WTC11 (cell line): ENCODE measurements around the gene ARMC9. TPM values are rescaled to one million over a fixed set of nuclear protein-coding genes. Genes with fewer than 3 reads are reported as not detected.
A peak's percentile ranks its signal among the peaks of the same experiment; 100 is the strongest.

Experiments used
- AR ChIP-seq: fragments of 250-450 bp; sonication (Bioruptor Pico); IDR thresholded peaks from 2 replicates; pipeline ENCODE4 v1.9.0; 2021; ENCODE audit warnings: mild to moderate bottlenecking
- ELF4 ChIP-seq: sonication (generic); formaldehyde crosslinking; IDR thresholded peaks from 2 replicates; pipeline ENCODE4 v1.8.1; 2022; ENCODE audit warnings: low read depth, mild to moderate bottlenecking, moderate library complexity, missing genetic modification reagents
- ERG ChIP-seq: fragments of 250-450 bp; sonication (Bioruptor Pico); IDR thresholded peaks from 2 replicates; pipeline ENCODE4 v1.8.0; 2021; ENCODE audit warnings: mild to moderate bottlenecking
- FOXJ3 ChIP-seq: sonication (generic); formaldehyde crosslinking; IDR thresholded peaks from 2 replicates; pipeline ENCODE4 v1.9.0; 2021; ENCODE audit warnings: missing genetic modification reagents, mild to moderate bottlenecking, borderline replicate concordance
- FOXK1 ChIP-seq: sonication (generic); formaldehyde crosslinking; IDR thresholded peaks from 2 replicates; pipeline ENCODE4 v1.8.0; 2022; ENCODE audit warnings: mild to moderate bottlenecking, moderate library complexity, missing genetic modification reagents
- FOXP1 ChIP-seq: sonication (generic); formaldehyde crosslinking; IDR thresholded peaks from 2 replicates; pipeline ENCODE4 v1.8.0; 2022; ENCODE audit warnings: missing genetic modification reagents, mild to moderate bottlenecking, moderate library complexity, borderline replicate concordance
- HMGA2 ChIP-seq: fragments of 250-450 bp; sonication (Bioruptor Pico); IDR thresholded peaks from 2 replicates; pipeline ENCODE4 v1.4.0; 2021; ENCODE audit warnings: mild to moderate bottlenecking, moderate library complexity
- MXD4 ChIP-seq: fragments of 250-450 bp; sonication (Bioruptor Pico); IDR thresholded peaks from 2 replicates; pipeline ENCODE4 v1.8.0; 2021; ENCODE audit warnings: mild to moderate bottlenecking, moderate library complexity, borderline replicate concordance
- MYBL2 ChIP-seq: sonication (generic); formaldehyde crosslinking; IDR thresholded peaks from 2 replicates; pipeline ENCODE4 v1.8.1; 2023; ENCODE audit warnings: mild to moderate bottlenecking, moderate library complexity, missing genetic modification reagents
- SP1 ChIP-seq: sonication (generic); formaldehyde crosslinking; conservative IDR thresholded peaks from 2 replicates; pipeline ENCODE4 v1.8.1; 2022; ENCODE audit warnings: missing genetic modification reagents
- TCF7 ChIP-seq: sonication (generic); formaldehyde crosslinking; IDR thresholded peaks from 2 replicates; pipeline ENCODE4 v1.8.0; 2022; ENCODE audit warnings: mild to moderate bottlenecking, low read depth, missing genetic modification reagents, moderate library complexity
- TEAD1 ChIP-seq: sonication (generic); formaldehyde crosslinking; IDR thresholded peaks from 2 replicates; pipeline ENCODE4 v1.8.0; 2022; ENCODE audit warnings: mild to moderate bottlenecking, missing genetic modification reagents
- USF1 ChIP-seq: sonication (generic); formaldehyde crosslinking; IDR thresholded peaks from 2 replicates; pipeline ENCODE4 v1.8.0; 2022; ENCODE audit warnings: mild to moderate bottlenecking, missing genetic modification reagents
- USF2 ChIP-seq: sonication (generic); formaldehyde crosslinking; IDR thresholded peaks from 2 replicates; pipeline ENCODE4 v1.8.1; 2023; ENCODE audit warnings: mild to moderate bottlenecking, missing genetic modification reagents, moderate library complexity
- ZNF121 ChIP-seq: sonication (generic); formaldehyde crosslinking; IDR thresholded peaks from 2 replicates; pipeline ENCODE4 v1.8.0; 2023; ENCODE audit warnings: missing genetic modification reagents
- ZNF138 ChIP-seq: sonication (generic); formaldehyde crosslinking; conservative IDR thresholded peaks from 2 replicates; pipeline ENCODE4 v1.8.1; 2022; ENCODE audit warnings: mild to moderate bottlenecking, moderate library complexity, missing genetic modification reagents
- ZNF219 ChIP-seq: sonication (generic); formaldehyde crosslinking; IDR thresholded peaks from 2 replicates; pipeline ENCODE4 v1.8.0; 2023; ENCODE audit warnings: missing genetic modification reagents, mild to moderate bottlenecking, borderline replicate concordance
- ZNF263 ChIP-seq: sonication (generic); formaldehyde crosslinking; IDR thresholded peaks from 2 replicates; pipeline ENCODE4 v1.8.1; 2022; ENCODE audit warnings: low read depth, mild to moderate bottlenecking, moderate library complexity, missing genetic modification reagents
- ZNF396 ChIP-seq: fragments of 250-450 bp; sonication (Bioruptor Pico); IDR thresholded peaks from 2 replicates; pipeline ENCODE4 v1.8.0; 2021; ENCODE audit warnings: mild to moderate bottlenecking, moderate library complexity, borderline replicate concordance
- ZNF416 ChIP-seq: fragments of 250-450 bp; sonication (Bioruptor Pico); IDR thresholded peaks from 2 replicates; pipeline ENCODE4 v1.9.0; 2021; ENCODE audit warnings: mild to moderate bottlenecking, inconsistent platforms
- total RNA-seq: library from RNA; stranded (reverse); gene quantifications from 3 replicates; pipeline ENCODE4 v1.2.3, GENCODE V29; 2021
- TF ChIP-seq, protein P1 (sequence below): fragments of 200-600 bp; IDR thresholded peaks from 2 replicates; pipeline ENCODE4 v1.8.0; 2022; ENCODE audit warnings: antibody characterized with exemption
- TF ChIP-seq, protein P2 (sequence below): sonication (generic); formaldehyde crosslinking; IDR thresholded peaks from 2 replicates; pipeline ENCODE4 v1.8.1; 2023; ENCODE audit warnings: mild to moderate bottlenecking, missing genetic modification reagents, borderline replicate concordance
- TF ChIP-seq, protein P3 (sequence below): sonication (generic); formaldehyde crosslinking; IDR thresholded peaks from 2 replicates; pipeline ENCODE4 v1.8.1; 2022; ENCODE audit warnings: low read depth, missing genetic modification reagents, borderline replicate concordance
- TF ChIP-seq, protein P4 (sequence below): sonication (generic); formaldehyde crosslinking; IDR thresholded peaks from 2 replicates; pipeline ENCODE4 v1.8.1; 2022; ENCODE audit warnings: low read depth, mild to moderate bottlenecking, moderate library complexity, missing genetic modification reagents, borderline replicate concordance

Gene ARMC9
- total RNA-seq, 1 experiment from 2014 or later: 34.9 TPM

DNA sequence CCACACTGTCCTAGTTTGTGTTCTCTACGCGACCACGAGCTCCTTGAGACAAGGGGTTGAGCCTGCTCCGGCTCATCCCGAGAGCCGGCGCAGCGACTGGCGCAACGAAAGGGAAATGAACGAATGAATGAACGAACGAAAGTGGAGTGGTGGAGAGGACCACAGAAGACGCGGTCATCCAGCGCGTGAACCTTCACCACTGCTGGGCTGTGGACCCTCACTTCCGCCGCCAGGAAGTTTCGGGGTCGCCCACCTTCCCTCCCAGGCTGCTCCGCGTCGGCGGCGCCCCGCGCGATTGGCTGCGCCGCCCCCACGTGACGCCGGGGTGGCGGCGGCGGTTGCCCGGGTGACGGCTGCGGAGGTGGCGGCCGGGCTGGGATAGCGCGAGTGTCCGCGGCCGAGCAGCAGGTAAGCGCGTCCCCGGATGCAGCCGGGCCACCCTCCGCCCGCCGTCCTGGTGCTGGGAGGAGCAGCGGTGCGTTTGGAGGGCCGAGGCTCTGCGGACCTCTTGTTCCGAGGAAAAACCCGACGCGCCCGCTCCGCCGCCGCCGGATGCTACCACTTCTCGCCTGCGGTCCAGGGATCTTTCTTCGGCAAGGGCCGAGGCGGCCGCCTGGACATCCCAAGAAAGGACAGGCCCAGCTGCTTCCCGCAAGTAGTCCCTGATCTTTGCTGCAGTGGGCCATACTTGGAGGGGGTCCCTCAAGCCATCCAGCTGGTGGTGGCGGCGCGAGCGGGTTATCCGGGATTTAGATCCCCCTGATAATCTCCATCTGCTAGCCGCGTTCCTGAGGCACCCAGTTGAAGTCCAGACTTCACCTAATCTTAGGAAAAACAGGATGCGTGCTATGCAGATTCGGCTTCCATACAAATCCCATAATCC lies at the start of gene ARMC9 (continued):
- TF ChIP-seq, protein P1, sequence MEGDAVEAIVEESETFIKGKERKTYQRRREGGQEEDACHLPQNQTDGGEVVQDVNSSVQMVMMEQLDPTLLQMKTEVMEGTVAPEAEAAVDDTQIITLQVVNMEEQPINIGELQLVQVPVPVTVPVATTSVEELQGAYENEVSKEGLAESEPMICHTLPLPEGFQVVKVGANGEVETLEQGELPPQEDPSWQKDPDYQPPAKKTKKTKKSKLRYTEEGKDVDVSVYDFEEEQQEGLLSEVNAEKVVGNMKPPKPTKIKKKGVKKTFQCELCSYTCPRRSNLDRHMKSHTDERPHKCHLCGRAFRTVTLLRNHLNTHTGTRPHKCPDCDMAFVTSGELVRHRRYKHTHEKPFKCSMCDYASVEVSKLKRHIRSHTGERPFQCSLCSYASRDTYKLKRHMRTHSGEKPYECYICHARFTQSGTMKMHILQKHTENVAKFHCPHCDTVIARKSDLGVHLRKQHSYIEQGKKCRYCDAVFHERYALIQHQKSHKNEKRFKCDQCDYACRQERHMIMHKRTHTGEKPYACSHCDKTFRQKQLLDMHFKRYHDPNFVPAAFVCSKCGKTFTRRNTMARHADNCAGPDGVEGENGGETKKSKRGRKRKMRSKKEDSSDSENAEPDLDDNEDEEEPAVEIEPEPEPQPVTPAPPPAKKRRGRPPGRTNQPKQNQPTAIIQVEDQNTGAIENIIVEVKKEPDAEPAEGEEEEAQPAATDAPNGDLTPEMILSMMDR: no peak
- TF ChIP-seq ZNF396 (CRISPR knock-in tag): no peak
- TF ChIP-seq, protein P2, sequence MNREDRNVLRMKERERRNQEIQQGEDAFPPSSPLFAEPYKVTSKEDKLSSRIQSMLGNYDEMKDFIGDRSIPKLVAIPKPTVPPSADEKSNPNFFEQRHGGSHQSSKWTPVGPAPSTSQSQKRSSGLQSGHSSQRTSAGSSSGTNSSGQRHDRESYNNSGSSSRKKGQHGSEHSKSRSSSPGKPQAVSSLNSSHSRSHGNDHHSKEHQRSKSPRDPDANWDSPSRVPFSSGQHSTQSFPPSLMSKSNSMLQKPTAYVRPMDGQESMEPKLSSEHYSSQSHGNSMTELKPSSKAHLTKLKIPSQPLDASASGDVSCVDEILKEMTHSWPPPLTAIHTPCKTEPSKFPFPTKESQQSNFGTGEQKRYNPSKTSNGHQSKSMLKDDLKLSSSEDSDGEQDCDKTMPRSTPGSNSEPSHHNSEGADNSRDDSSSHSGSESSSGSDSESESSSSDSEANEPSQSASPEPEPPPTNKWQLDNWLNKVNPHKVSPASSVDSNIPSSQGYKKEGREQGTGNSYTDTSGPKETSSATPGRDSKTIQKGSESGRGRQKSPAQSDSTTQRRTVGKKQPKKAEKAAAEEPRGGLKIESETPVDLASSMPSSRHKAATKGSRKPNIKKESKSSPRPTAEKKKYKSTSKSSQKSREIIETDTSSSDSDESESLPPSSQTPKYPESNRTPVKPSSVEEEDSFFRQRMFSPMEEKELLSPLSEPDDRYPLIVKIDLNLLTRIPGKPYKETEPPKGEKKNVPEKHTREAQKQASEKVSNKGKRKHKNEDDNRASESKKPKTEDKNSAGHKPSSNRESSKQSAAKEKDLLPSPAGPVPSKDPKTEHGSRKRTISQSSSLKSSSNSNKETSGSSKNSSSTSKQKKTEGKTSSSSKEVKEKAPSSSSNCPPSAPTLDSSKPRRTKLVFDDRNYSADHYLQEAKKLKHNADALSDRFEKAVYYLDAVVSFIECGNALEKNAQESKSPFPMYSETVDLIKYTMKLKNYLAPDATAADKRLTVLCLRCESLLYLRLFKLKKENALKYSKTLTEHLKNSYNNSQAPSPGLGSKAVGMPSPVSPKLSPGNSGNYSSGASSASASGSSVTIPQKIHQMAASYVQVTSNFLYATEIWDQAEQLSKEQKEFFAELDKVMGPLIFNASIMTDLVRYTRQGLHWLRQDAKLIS (CRISPR knock-in tag): 0 out of 2 replicates have a peak, but pooled peaks have one; percentile 58
- TF ChIP-seq ZNF121 (CRISPR knock-in tag): no peak
- TF ChIP-seq FOXP1 (CRISPR knock-in tag): peak; percentile 65
- TF ChIP-seq FOXJ3 (CRISPR knock-in tag): no peak
- peak; percentile 47; the same call in 1 of the 2 replicates for TF ChIP-seq FOXK1 (CRISPR knock-in tag)
- peak; percentile 95 for TF ChIP-seq USF1
- TF ChIP-seq HMGA2 (CRISPR knock-in tag): no peak
- no peak for TF ChIP-seq ELF4
- TF ChIP-seq ZNF263 (CRISPR knock-in tag): no peak
- TF ChIP-seq AR: no peak
- TF ChIP-seq, protein P3, sequence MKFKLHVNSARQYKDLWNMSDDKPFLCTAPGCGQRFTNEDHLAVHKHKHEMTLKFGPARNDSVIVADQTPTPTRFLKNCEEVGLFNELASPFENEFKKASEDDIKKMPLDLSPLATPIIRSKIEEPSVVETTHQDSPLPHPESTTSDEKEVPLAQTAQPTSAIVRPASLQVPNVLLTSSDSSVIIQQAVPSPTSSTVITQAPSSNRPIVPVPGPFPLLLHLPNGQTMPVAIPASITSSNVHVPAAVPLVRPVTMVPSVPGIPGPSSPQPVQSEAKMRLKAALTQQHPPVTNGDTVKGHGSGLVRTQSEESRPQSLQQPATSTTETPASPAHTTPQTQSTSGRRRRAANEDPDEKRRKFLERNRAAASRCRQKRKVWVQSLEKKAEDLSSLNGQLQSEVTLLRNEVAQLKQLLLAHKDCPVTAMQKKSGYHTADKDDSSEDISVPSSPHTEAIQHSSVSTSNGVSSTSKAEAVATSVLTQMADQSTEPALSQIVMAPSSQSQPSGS (CRISPR knock-in tag): no peak
- TF ChIP-seq, protein P4, sequence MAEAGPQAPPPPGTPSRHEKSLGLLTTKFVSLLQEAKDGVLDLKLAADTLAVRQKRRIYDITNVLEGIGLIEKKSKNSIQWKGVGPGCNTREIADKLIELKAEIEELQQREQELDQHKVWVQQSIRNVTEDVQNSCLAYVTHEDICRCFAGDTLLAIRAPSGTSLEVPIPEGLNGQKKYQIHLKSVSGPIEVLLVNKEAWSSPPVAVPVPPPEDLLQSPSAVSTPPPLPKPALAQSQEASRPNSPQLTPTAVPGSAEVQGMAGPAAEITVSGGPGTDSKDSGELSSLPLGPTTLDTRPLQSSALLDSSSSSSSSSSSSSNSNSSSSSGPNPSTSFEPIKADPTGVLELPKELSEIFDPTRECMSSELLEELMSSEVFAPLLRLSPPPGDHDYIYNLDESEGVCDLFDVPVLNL: no peak
- no peak for TF ChIP-seq ZNF416
- TF ChIP-seq MXD4 (CRISPR knock-in tag): no peak
- TF ChIP-seq TEAD1 (CRISPR knock-in tag): peak; percentile 67
- no peak for TF ChIP-seq MYBL2
- TF ChIP-seq ZNF138 (CRISPR knock-in tag): no peak
- peak; percentile 45; the same call in 1 of the 2 replicates for TF ChIP-seq SP1
- TF ChIP-seq ZNF219: no peak
- no peak for TF ChIP-seq TCF7
- no peak for TF ChIP-seq ERG (CRISPR knock-in tag)
- peak; percentile 100 for TF ChIP-seq USF2 (CRISPR knock-in tag)
